NCI-H146 (cell line): ENCODE measurements around the gene IL9.

ENCODE experiments used
- DNase-seq: peaks from one replicate; lab custom pipeline; 2025; lab: John Stamatoyannopoulos, UW

Gene IL9

DNA sequence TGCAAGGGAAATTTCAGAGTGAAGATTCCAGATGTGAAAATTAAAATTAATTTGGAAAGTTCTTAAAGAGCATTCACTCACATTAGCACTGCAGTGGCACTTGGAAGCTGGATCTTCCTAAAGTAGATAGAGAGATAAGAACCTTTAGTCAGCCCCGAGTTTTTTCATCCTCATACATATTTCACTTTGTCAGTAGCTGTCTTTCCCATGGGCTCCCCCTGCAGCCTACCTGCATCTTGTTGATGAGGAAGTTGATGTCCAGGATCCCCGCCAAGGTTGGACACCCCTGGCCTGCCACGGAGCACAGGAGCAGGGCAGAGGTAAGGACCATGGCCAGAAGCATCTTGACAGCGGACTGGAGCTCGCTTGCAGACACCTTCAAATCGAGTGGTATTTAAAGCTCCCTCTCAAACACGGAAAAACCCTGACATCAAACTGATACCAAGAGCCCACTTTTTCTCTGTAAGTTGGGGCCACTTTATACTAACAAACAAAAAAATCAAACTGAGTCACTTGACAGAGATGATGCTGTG lies at the start of gene IL9:
Gene IL9 (minus strand): TSS at position 368 of the 533 bp plus-strand sequence. CDS start 25 bp downstream, at position 343.
- no peak for DNase-seq

DNA sequence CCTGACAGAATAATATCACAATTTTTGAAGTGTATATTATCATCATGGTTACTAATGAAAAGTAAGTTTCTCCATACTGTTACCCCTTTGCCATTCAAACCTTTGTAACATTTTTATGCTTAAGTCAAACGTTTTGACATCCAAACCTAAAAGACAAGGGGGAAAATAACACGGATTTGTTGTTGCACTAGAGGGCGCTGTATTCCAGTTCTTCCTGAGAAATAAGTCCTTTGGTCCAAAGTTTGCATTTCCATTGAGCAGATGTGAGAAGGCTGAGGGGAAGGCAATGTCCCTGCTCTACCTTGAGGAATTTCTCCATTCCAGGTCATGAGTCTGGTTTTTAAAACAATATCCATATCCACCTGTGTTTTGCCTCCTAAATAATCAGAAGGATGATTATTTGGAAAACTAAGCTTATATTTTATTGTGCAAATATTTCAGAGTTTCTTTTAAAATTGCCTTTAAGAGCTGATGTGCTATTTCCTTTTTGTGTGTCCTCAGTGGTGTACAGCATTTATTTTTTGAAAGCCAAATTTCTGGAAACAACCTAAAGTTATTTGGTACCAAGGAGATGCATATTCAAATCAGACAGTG lies 49.4 kb upstream of the IL9 start:
- peak; percentile 36 for DNase-seq

GRCh38 chr5:135944564-135944963 lies 48.9 kb upstream of the IL9 start:
- DNase-seq = no peak

DNA sequence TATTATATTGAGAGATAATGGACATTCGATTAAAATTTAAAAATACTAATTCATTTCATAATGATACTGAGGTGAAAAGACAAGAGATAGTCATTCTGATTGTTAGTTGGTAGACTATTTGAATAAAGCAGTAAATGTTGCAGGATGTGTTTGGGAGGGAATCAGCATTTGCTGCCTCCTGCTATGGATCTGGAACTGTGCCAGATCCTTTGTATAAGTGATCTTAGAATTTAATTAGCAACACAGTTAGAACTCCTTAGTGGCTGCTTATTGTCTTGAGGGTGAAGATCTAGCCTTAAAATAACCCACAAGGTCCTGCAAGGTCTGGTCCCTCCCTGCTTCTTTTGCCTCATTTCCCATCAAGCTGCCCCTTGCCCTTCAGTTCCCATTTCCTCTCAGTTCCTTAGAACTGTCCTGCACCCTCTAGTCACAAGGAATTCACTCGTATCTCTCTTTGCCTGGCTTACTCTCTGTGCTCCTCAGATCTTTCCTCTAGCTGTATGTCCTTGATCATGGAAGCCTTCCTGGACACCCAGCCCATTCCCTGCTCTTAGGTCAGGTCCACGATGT lies 46.6 kb upstream of the IL9 start:
- no peak for DNase-seq

DNA sequence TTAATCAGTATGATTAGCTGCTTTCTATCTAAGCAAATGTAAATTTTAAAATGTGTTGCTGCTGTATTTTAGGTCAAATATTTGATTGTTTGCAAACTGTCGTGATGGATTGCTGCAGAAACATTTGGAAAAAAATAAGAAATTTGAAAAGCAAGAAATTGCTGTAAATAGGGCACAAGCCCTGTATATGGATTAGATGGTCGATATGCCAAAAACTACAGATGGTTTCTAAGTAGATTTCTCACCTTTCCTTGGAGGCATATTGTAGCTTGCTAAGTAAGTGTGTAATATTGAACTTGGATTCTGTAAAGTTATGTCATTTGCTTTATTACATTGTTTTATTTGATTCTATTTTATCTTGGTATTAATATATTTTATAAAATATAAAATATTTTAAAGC lies 46.1 kb upstream of the IL9 start:
- DNase-seq = no peak

- DNase-seq = no peak
Measured at GRCh38 chr5:135937245-135937911, 41.7 kb upstream of the IL9 start.

- DNase-seq = no peak
Measured at GRCh38 chr5:135934939-135935338, 39.3 kb upstream of the IL9 start.

GRCh38 chr5:135930949-135931295 lies 35.3 kb upstream of the IL9 start:
- DNase-seq = no peak

- DNase-seq = peak; percentile 32
Measured at GRCh38 chr5:135930029-135930948, 34.6 kb upstream of the IL9 start.

DNA sequence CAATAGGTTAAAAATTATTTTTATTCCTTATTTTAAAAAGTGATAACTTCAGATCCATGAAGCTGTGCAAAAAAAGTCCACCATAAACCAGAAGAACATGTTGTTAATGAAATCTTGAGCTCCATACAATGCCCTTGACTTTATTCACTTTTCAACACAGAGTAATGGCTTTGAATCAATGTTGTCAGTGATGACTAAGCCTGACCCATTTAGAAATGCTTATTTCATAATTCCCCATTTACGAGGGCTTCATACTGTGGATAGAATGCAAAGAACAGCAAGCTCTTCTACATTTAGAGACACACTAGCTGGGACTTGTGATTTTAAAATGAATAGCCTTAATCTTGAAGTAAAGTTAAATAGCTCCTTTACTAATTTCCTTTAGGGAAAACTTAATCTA lies 25.7 kb upstream of the IL9 start:
- DNase-seq = no peak

DNA sequence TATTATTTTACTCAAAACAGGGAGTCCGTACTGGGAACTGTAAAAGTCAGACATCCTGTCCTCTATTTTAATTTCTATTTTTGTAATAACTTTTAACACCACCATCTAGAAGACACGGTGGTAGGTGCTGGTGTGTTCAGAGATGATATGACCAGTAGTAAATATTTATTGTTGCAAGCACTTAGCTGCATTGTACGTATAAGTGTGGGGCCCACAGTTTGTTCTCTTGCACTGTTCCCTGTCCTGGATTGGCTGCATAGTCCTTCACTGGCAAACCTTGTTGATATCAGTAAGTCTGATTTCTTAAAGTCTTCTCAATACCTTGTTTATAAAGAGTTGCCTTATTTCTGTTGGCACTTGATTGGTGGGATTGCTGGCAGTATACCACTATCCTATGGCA lies 24.6 kb upstream of the IL9 start:
- no peak for DNase-seq

GRCh38 chr5:135916638-135917263 lies 21.1 kb upstream of the IL9 start:
- DNase-seq = no peak

DNA sequence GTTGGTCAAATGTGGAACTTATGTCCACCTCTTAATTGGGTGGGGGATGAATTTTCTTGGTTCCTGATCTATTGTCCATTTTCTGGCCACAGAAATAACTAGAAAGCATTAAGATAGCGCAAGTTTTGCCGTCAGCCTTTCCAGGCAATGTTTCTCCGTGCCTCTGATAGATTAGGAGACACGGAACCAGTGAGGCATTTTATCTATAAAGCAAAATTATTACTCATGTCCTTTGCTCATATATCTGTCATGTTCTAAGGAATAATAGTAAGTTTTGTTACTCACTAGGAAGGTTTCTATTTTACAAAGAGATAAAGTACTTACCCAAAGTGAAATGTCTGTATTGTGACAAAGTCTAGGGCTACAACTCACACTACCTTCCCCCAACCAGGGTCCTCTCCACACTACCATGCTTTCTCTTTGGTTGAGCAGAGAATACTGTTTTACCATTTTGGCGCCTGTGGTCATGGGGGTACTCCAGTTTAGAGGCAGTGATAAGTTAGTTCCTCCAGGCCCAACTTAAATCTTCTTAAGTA lies 19.9 kb upstream of the IL9 start:
- DNase-seq = no peak

GRCh38 chr5:135913713-135914626 lies 18.3 kb upstream of the IL9 start:
- DNase-seq = no peak

- no peak for DNase-seq
Measured at GRCh38 chr5:135905144-135905543, 9.5 kb upstream of the IL9 start.

- DNase-seq = no peak
Measured at GRCh38 chr5:135901633-135902032, 6.0 kb upstream of the IL9 start.

GRCh38 chr5:135900276-135900675 lies 4.6 kb upstream of the IL9 start:
- DNase-seq = no peak

- DNase-seq = no peak
Measured at GRCh38 chr5:135898651-135899050, 3.0 kb upstream of the IL9 start.

GRCh38 chr5:135894789-135895188 lies 852 bp downstream of the IL9 start:
- DNase-seq = peak; percentile 40

GRCh38 chr5:135894276-135894675 lies 1.4 kb downstream of the IL9 start:
- no peak for DNase-seq

- DNase-seq = peak; percentile 55
Measured at GRCh38 chr5:135891791-135892190, 3.9 kb downstream of the IL9 start.
